Frontal cortex (tissue), 4 donors: ENCODE data around the gene PRKCB. TPM values are rescaled to one million over a fixed set of nuclear protein-coding genes. Genes with fewer than 3 reads are reported as not detected.
A peak's percentile ranks its signal among the peaks of the same experiment; 100 is the strongest.

ENCODE experiments used
- DNase-seq, 2 donors: peaks; one replicate each; pipeline ENCODE4 v3.0.0; 2012; ENCODE audit warnings: low spot score in 2 of 2
- FAIRE-seq: peaks from 2 replicates; lab custom pipeline; 2012; peaks lifted over from hg19 to GRCh38; lab: Jason Lieb, UNC
- total RNA-seq: library from RNA; depleted of rRNA; stranded (reverse); fragments of >200 nt; gene quantifications from one replicate; pipeline ENCODE4 v1.2.3, GENCODE V29; 2014
- donor health status: control.
- donor health status: control.
- donor health status: control.

PRKCB gene
- total RNA-seq, 1 donor from 2014 or later: 49.3 TPM

- DNase-seq (no peak), FAIRE-seq (no peak)
These were observed 1.7 kb upstream of the PRKCB start for GRCh38 chr16:23833960-23834685.

DNA sequence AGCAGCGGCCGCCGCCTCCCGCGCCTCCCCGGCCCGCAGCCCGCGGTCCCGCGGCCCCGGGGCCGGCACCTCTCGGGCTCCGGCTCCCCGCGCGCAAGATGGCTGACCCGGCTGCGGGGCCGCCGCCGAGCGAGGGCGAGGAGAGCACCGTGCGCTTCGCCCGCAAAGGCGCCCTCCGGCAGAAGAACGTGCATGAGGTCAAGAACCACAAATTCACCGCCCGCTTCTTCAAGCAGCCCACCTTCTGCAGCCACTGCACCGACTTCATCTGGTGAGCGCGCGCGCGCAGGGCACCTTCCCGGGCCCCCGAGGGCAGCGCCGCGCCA, 258 bp downstream of the PRKCB start:
- DNase-seq (no peak), FAIRE-seq (no peak)

GRCh38 chr16:23836404-23837311, 875 bp downstream of the PRKCB start:
- FAIRE-seq (no peak), DNase-seq (peak in 1 of 2 donors; percentile 42)

DNA sequence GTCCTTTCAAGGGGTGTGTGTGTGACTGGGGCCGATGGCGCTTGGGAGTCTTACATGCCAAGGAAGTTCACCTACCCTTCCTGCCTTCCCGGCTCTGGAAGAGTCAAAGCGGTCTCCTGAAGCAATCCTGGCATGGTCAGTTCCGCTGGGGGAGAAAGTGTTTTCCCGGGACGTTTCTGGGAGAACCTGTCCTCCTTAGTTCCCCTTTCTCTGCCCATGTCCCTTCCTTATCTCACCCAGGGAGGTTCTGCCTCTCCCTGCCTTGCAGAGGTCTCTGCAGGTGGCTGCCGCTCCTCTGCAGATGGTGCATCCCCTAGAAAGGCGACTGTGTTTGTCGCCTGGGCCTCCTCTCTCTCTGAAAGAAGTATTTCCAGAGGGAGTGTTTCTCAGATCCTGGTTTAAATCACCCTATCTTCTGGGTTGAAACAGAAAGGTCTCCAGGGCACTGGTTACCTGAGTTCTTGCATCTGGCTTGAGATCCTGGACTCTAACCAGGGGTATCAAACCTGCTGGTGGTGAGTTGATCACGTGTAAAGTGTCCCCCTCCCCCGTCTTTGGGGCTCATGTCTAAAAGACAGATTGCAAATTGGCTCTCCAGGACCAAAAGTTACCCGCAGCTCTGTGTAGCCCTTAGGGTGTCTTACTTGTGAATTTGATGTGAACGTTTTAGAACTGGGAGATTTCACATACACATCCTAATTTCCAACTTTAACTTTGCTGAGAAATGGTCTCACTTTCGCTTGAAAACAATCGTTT, 1.9 kb downstream of the PRKCB start:
- FAIRE-seq (no peak), DNase-seq (no peak)

GRCh38 chr16:23838485-23839142, 2.8 kb downstream of the PRKCB start:
- FAIRE-seq (no peak), DNase-seq (no peak)

DNA sequence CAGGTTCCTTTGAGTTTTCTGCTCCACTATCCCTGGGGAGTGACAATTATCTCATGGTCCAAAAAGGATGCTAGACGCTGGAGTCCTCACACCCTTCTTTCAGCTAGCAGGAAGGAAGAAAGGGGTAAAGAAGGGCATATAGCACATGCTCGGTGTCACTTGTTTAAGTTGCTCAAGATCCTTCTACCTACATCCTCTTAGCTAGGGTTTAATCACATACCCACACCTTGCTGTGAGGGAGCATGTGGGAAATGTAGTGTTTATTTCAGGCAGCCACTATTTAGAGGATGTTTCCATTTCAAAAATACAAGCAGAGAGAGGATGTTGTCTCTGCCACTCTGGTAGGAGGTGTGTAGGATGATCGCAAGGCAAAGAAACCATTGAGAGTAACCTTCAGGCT, 4.5 kb downstream of the PRKCB start:
- FAIRE-seq (no peak), DNase-seq (no peak)

DNA sequence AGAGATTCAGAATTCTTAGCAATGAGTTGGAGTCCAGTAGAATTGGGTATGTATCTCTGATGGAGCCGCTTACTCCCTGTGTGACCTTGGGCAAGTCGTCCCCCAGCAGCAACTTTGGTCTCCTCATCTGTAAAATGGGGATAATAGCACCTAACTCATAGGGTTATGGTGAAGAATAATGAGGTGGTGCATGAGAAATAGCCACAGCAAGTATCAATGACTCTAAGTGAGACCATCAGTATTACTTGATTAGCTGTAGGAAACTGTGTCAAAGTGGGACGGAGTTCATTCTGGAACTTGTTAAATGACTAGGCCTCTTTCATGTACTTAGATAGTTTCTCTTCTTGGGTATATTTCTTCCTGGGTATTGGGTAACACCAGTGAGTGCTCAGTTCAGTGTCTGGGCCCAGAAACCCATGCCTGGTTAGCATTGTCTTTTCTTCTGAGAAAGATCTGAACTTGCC, 6.4 kb downstream of the PRKCB start:
- no peak for FAIRE-seq
- DNase-seq: no peak

DNA sequence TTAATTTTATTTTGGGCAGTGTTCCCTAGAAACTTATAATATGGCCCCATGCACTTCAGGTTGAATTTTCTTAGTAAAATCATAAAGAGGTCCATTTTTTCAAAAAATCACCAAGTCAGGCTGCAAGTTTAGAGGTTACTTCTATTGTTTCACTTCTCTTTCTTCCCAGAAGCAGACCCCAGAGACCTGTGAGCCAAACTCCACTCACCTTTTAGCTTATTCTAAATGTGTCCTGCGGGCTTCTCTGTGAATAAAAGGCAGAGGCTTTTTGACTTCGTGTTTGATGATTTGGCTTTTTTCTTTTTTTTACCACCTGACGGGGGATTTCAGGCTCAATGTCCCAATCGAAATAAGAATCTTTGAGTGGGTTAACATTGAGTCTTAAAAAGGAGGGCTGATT, 7.4 kb downstream of the PRKCB start:
- FAIRE-seq (no peak), DNase-seq (no peak)

DNA sequence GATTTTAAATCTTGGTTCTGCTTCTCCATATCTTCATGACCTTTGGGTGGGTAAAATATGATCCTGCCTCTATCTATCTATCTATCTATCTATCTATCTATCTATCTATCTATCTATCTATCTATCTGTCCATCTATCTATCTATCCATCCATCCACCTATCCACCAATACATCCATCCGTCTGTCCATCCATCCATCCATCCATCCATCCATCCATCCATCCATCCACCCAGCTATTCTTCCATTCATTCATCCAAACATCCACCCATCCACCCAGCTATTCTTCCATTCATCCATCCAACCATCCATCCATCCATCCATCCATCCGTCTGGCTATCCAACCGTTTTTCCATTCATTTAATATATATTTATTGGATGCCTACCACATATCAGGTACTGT, 11.5 kb downstream of the PRKCB start:
- DNase-seq: no peak
- FAIRE-seq: no peak

GRCh38 chr16:23847948-23848347, 12.2 kb downstream of the PRKCB start:
- DNase-seq: no peak
- FAIRE-seq: no peak

DNA sequence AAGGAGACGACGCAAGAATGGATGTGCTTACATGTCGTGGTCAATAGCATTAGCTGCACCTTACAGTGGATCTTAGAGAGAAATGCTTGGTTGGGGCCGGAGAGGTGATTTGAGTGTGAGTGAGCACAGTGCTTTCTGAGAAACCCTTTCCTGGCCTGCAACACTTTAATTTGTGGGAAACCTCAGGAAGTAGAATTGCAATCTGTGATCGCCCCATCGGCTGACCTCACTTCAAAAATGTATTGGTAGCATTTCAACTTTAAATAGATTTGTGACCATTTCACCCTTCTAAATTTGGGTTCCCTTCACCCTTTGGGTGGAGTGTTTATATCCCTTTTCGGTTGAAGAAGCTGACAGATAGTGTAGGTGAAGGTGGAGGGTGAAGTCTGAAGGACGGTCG, 13.2 kb downstream of the PRKCB start:
- FAIRE-seq: no peak
- DNase-seq: no peak

DNA sequence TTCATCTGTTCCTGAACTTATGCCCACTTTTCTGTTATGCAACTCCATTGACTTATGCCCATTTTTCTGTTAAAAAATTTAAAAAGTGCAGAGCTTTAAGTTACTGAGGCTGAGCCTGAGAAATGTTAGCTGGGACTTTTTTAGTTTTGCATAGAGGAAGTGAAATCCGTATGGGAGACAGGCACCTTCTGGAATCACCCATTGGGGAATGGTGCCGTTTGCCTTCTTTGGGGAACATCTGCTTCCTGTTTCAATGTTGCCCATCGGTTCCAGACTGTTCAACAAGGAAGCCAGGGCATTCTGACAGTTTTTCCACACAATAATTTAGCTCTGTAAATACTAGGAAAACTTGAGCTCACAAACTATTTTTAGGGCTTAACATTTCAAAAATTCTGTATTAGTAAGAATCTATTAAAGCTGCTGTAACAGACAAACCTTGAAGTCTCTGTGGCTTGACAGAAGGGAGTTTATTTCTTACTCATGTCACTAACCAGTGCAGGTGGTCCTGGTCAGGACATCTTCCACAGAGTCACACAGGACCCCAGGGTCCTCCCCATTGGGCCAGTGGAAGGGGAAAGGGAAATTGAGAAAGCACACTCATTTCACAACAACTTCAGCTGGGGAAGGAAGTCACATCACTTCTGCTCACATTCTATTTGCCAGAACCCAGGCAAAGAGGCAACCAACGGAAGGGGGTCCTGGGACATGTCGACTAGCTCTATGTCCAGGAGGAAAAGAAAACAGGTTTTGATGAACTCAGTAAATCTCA, 17.2 kb downstream of the PRKCB start:
- no peak for FAIRE-seq
- DNase-seq: no peak

GRCh38 chr16:23855010-23855409, 19.2 kb downstream of the PRKCB start:
- no peak for DNase-seq
- FAIRE-seq: no peak

- no peak for FAIRE-seq
- no peak for DNase-seq
These were observed 20.5 kb downstream of the PRKCB start for GRCh38 chr16:23856251-23856709.

- no peak for FAIRE-seq
- DNase-seq: no peak
These were observed 21.6 kb downstream of the PRKCB start for GRCh38 chr16:23857256-23857880.

- DNase-seq: no peak
- FAIRE-seq: no peak
These were observed 22.1 kb downstream of the PRKCB start for GRCh38 chr16:23857881-23858269.

DNA sequence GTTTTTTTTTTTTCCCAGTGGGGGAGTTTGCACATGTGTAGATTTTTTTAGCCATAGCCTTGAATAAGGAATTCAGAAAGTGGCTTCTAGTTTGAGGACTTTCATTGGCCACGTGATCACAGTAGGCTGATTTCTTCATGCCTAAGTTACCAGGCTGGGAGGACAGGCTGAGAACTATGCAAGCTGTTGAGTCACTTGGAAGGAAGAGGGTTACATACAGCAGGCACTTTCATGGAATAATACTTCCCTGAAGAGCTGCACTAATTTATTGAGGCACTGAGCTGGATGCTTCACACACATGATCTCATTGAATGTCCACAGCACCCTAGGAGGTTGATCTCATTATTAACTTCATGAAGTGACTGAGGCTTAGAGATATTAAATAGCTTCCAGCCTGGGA, 22.8 kb downstream of the PRKCB start:
- no peak for DNase-seq
- FAIRE-seq: no peak

DNA sequence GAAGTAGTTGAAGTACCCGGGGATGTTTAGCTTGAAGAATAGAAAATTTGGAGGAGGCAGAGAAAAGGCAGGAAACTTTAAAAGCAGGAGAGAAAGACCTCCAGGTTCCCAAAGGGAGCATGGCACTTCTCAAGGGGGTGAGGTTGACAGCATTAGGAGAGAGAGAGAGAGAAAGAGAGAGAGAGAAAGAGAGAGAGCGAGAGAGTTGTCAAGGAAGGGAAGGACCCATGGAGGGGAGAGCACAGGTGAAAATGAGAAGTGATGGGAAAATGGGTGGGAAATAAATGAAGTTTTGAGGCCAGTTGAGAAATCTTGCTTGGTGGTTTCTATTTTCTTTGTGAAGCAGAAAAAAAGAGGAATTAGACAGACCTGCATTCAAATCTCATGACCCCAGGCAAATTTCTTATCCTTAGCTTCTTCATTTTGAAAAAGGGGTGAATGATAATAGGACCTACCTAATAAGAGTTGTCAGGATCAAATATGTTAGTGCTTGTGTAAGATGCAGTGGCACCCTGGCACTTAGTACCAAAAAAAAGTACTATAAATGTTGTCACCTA, 24.0 kb downstream of the PRKCB start:
- DNase-seq (no peak), FAIRE-seq (no peak)

GRCh38 chr16:23861874-23862273, 26.1 kb downstream of the PRKCB start:
- DNase-seq (no peak), FAIRE-seq (no peak)
